Lung (tissue), 12 donors: ENCODE results near the gene CD34. TPM values are rescaled to one million over a fixed set of nuclear protein-coding genes. Genes with fewer than 3 reads are reported as not detected.

ENCODE experiments used
- ATAC-seq: fragments of 200-7000 bp; cut with Tn5 transposase; one replicate; pipeline ENCODE4 v1.9.1; 2020; ENCODE audit warnings: moderate number of reproducible peaks; ENCODE audit not compliant: insufficient read depth, low FRiP score
- DNase-seq, 3 donors: peaks; one replicate each; pipeline ENCODE4 v3.0.0-alpha.2; 2013 to 2017
- H3K27ac ChIP-seq, 2 donors: one replicate each; pipeline ENCODE4 v1.5.1; 2013; ENCODE audit warnings: mild to moderate bottlenecking in 2 of 2, moderate library complexity in 2 of 2, control low read depth in 1 of 2, inconsistent platforms in 1 of 2, low read depth in 1 of 2, low read length in 1 of 2
- H3K27me3 ChIP-seq, 3 donors: one replicate each; pipeline ENCODE4 v1.5.1; 2013; ENCODE audit warnings: low read length in 2 of 3; ENCODE audit not compliant: control insufficient read depth in 3 of 3, insufficient read depth in 3 of 3
- H3K36me3 ChIP-seq, 4 donors: one replicate each; pipeline ENCODE4 v1.5.1; 2013; ENCODE audit warnings: low read length in 4 of 4, mild to moderate bottlenecking in 1 of 4, moderate library complexity in 1 of 4; ENCODE audit not compliant: control insufficient read depth in 4 of 4, insufficient read depth in 4 of 4
- H3K4me1 ChIP-seq, 5 donors: one replicate each; pipeline ENCODE4 v1.5.1; 2013; ENCODE audit warnings: low read length in 5 of 5, mild to moderate bottlenecking in 2 of 5, moderate library complexity in 1 of 5; ENCODE audit not compliant: control insufficient read depth in 5 of 5, insufficient read depth in 5 of 5
- H3K4me3 ChIP-seq: one replicate; pipeline ENCODE4 v1.5.1; 2013; ENCODE audit warnings: mild to moderate bottlenecking, control low read depth, moderate library complexity
- H3K9ac ChIP-seq, 2 donors: one replicate each; pipeline ENCODE4 v1.5.1; 2013; ENCODE audit warnings: low read length in 2 of 2, control low read depth in 1 of 2; ENCODE audit not compliant: insufficient read depth in 1 of 2
- H3K9me3 ChIP-seq, 4 donors: one replicate each; pipeline ENCODE4 v1.5.1; 2013; ENCODE audit warnings: low read length in 3 of 4, mild to moderate bottlenecking in 1 of 4, moderate library complexity in 1 of 4; ENCODE audit not compliant: control insufficient read depth in 4 of 4, insufficient read depth in 3 of 4
- WGBS, 2 donors: extraction: QIAGEN DNeasy Blood & Tissue Kit; methylation state at CpG; one replicate each; pipeline ENCODE4 v1.1.7; 2013; 5-methylcytosine and 5-hydroxymethylcytosine counted together
- polyA plus RNA-seq, 2 donors: library from polyadenylated mRNA; stranded (reverse); fragments of 200-250 nt; gene quantifications; one replicate each; pipeline ENCODE4 v1.2.1, GENCODE V29; 2013
- total RNA-seq, 2 donors: library from RNA; depleted of rRNA in 1 of 2; stranded (reverse); fragments of >200 nt in 1 of 2; gene quantifications; one replicate each; pipeline ENCODE4 v1.2.1, GENCODE V29; 2014 to 2021
- TF ChIP-seq, protein P1 (sequence below): IDR thresholded peaks from 2 replicates; pipeline ENCODE4 v1.5.1; 2012; ENCODE audit warnings: mild to moderate bottlenecking; ENCODE audit errors: control extremely low read depth, extremely low read depth
- donor health status: control.
- donor health status: control.
- donor health status: Bipolar disorder and iron deficiency.
- donor health status: healthy.
- donor health status: DM: yes; HTN: yes; CAD: no.

CD34 gene
- total and polyA plus RNA-seq, 4 donors = 23.6 to 81.9 (median 37.1) TPM

DNA sequence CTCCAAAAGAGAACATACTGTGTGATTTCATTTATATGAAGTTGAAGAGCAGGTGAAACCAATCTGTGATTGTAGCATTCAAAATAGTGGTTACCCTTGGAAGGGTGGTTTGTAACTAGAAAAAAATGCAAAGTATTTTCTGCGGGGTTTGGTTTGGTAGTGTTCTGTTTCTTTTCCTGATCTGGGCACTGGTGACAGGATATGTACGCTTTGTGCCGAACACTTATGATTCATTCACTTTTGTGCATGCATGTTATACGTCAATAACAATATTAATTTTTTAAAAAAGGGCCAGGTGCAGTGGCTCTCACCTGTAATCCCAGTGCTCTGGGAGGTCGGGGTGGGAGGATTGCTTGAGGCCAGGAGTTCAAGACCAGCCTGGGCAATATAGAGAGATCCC is 63.8 kb downstream of the CD34 start:
- WGBS, 2 donors = 94% methylated on average over 5 of the region's 5 CpGs
- no peak overlapping the region for H3K27ac ChIP-seq
- TF ChIP-seq, protein P1, sequence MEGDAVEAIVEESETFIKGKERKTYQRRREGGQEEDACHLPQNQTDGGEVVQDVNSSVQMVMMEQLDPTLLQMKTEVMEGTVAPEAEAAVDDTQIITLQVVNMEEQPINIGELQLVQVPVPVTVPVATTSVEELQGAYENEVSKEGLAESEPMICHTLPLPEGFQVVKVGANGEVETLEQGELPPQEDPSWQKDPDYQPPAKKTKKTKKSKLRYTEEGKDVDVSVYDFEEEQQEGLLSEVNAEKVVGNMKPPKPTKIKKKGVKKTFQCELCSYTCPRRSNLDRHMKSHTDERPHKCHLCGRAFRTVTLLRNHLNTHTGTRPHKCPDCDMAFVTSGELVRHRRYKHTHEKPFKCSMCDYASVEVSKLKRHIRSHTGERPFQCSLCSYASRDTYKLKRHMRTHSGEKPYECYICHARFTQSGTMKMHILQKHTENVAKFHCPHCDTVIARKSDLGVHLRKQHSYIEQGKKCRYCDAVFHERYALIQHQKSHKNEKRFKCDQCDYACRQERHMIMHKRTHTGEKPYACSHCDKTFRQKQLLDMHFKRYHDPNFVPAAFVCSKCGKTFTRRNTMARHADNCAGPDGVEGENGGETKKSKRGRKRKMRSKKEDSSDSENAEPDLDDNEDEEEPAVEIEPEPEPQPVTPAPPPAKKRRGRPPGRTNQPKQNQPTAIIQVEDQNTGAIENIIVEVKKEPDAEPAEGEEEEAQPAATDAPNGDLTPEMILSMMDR = no peak
- DNase-seq = no peak
- H3K9me3 ChIP-seq = no peaks in the 10 kb centered on the region
- H3K4me1 ChIP-seq = peaks cover 0 to 46% (median 0%) of the 10 kb centered on the region in 5 donors
- H3K9ac ChIP-seq = no peak overlapping the region
- no peaks in the 10 kb centered on the region for H3K27me3 ChIP-seq
- peaks cover 0 to 9% (median 0%) of the 10 kb centered on the region in 4 donors for H3K36me3 ChIP-seq
- H3K4me3 ChIP-seq = no peak overlapping the region
- ATAC-seq = no peak

DNA sequence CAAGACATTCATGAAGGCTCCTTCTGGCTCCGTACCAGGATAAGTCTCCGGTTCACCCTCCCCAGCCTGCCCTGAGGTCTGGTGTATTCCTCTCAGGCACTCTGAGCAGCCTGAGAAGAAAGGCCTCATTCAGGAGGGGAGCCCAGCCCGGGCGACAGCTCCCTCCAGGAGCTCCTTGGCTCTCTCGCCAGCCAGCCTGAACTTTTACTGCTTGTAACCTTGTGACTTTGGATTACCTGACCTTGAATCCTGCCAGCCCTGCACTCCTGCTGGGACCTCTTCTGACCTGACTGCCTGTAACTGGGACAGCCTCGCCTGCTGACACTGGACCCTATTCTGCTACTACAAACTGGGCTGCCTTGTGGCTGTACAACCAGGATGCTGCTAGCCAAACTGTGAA is 65.8 kb downstream of the CD34 start:
- Histone ChIP-seq H3K36me3 (peaks cover 0 to 6% (median 0%) of the 10 kb centered on the region in 4 donors), H3K27me3 (no peaks in the 10 kb centered on the region), H3K9me3 (no peaks in the 10 kb centered on the region), H3K9ac (no peak overlapping the region), H3K27ac (peak overlapping the region; percentile 26 to 72), H3K4me1 (peaks cover 0 to 37% (median 0%) of the 10 kb centered on the region in 5 donors), H3K4me3 (no peak overlapping the region)
- TF ChIP-seq, protein P1 = no peak
- ATAC-seq = no peak
- no peak for DNase-seq
- 64 to 79% methylated on average over 6 of the region's 6 CpGs for WGBS, 2 donors

DNA sequence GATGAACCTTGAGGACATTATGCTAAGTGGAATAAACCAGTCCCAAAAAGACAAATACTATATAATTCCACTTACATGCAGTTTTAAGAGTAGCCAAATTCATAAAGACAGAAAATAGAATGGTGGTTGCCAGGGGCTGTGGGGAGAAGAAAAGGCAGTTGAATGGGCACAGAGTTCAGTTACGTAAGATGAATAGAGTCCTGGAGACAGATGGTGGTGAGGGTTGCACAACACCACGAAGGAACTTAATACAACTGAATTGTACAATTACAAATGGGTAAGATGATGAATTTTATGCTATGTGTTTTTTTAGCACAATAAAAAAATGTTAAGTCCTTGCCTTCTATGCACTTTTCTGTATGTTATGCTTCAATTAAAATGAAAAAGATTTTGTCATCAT is 66.6 kb downstream of the CD34 start:
- Histone ChIP-seq H3K27ac (no peak overlapping the region), H3K9me3 (no peaks in the 10 kb centered on the region), H3K4me1 (peaks cover 0 to 30% (median 0%) of the 10 kb centered on the region in 5 donors), H3K9ac (no peak overlapping the region), H3K36me3 (peaks cover 0 to 6% (median 0%) of the 10 kb centered on the region in 4 donors), H3K27me3 (no peaks in the 10 kb centered on the region), H3K4me3 (no peak overlapping the region)
- WGBS, 2 donors = 22 to 67% methylated on average over 2 of the region's 2 CpGs
- TF ChIP-seq, protein P1 = no peak
- DNase-seq = no peak
- no peak for ATAC-seq

DNA sequence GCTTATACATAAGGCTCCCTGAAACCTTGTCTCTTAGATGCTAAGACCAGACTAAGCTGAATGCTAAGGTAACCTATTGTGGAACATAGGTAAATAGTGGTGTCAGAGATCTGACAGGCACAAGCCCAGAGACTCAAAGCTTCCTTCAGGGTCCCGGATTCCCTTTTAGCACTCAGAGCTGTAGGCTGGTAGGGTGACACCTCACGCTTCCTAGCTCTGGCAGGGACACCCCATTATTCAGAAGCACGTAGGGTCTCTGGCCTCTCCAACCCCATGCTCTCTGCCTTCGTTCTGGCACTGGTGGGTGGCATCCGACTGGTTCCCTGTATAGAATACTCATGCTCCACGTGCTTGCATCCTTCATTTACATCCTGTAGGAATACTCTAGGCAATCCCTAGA is 68.4 kb downstream of the CD34 start:
- no peak overlapping the region for H3K27ac ChIP-seq
- 91 to 94% methylated on average over 6 of the region's 6 CpGs for WGBS, 2 donors
- ATAC-seq = no peak

More for the DNA sequence above, 68.4 kb downstream of the CD34 start:
- no peaks in the 10 kb centered on the region for H3K27me3 ChIP-seq
- DNase-seq = no peak
- no peaks in the 10 kb centered on the region for H3K9me3 ChIP-seq
- H3K4me1 ChIP-seq = peaks cover 0 to 35% (median 0%) of the 10 kb centered on the region in 5 donors
- H3K4me3 ChIP-seq = no peak overlapping the region
- peaks cover 0 to 8% (median 0%) of the 10 kb centered on the region in 4 donors for H3K36me3 ChIP-seq
- no peak overlapping the region for H3K9ac ChIP-seq
- TF ChIP-seq, protein P1 = no peak
